ENCODE results near the gene NRG2.
A peak's percentile ranks its signal among the peaks of the same experiment; 100 is the strongest.

Gene NRG2

GRCh38 chr5:140044041-140044440 lies 942 bp upstream of the NRG2 start:
- no peak for TF ChIP-seq CTCF (IDR thresholded peaks at IDR 0.05; ENCODE audit: borderline replicate concordance, control extremely low read depth, extremely low read depth, insufficient read depth, missing control alignments)
- no peak for DNase-seq (ENCODE audit: low spot score)
- in situ Hi-C loops (cut with MboI; ENCODE audit: low sequenced_read_pairs, unreplicated experiment): no loop called here

GRCh38 chr5:140043508-140043872 lies 391 bp upstream of the NRG2 start:
- TF ChIP-seq CTCF (IDR thresholded peaks at IDR 0.05; ENCODE audit: borderline replicate concordance, control extremely low read depth, extremely low read depth, insufficient read depth, missing control alignments): no peak
- in situ Hi-C loops (cut with MboI; ENCODE audit: low sequenced_read_pairs, unreplicated experiment): no loop called here
- peak; percentile 62 for DNase-seq (ENCODE audit: low spot score)

- in situ Hi-C loops (cut with MboI; ENCODE audit: low sequenced_read_pairs, unreplicated experiment): no loop called here
- TF ChIP-seq CTCF (IDR thresholded peaks at IDR 0.05; ENCODE audit: borderline replicate concordance, control extremely low read depth, extremely low read depth, insufficient read depth, missing control alignments): no peak
- no peak for DNase-seq (ENCODE audit: low spot score)
These were observed 781 bp downstream of the NRG2 start for GRCh38 chr5:140042393-140042642.

- peak; percentile 52 for DNase-seq (ENCODE audit: low spot score)
- no peak for TF ChIP-seq CTCF (IDR thresholded peaks at IDR 0.05; ENCODE audit: borderline replicate concordance, control extremely low read depth, extremely low read depth, insufficient read depth, missing control alignments)
- in situ Hi-C loops (cut with MboI; ENCODE audit: low sequenced_read_pairs, unreplicated experiment): no loop called here
These were observed 1.4 kb downstream of the NRG2 start for GRCh38 chr5:140041492-140042392.

- TF ChIP-seq CTCF (IDR thresholded peaks at IDR 0.05; ENCODE audit: borderline replicate concordance, control extremely low read depth, extremely low read depth, insufficient read depth, missing control alignments): no peak
- in situ Hi-C loops (cut with MboI; ENCODE audit: low sequenced_read_pairs, unreplicated experiment): no loop called here
- no peak for DNase-seq (ENCODE audit: low spot score)
These were observed 2.0 kb downstream of the NRG2 start for GRCh38 chr5:140041099-140041491.

GRCh38 chr5:140040358-140040757 lies 2.7 kb downstream of the NRG2 start:
- TF ChIP-seq CTCF (IDR thresholded peaks at IDR 0.05; ENCODE audit: borderline replicate concordance, control extremely low read depth, extremely low read depth, insufficient read depth, missing control alignments): no peak
- in situ Hi-C loops (cut with MboI; ENCODE audit: low sequenced_read_pairs, unreplicated experiment): no loop called here
- no peak for DNase-seq (ENCODE audit: low spot score)

All from GM13976 (cell line).